B cell (primary cell): Measurements from ENCODE around the gene CHD8. TPM values are rescaled to one million over a fixed set of nuclear protein-coding genes. Genes with fewer than 3 reads are reported as not detected.

Experiments
- ATAC-seq: fragments of 200-7000 bp; cut with Tn5 transposase; one replicate; pipeline ENCODE4 v1.10.0; 2021; ENCODE audit warnings: low read depth, mild to moderate bottlenecking, moderate number of reproducible peaks, moderate library complexity
- CTCF ChIA-PET: fragments of 350-600 bp; sonication (Branson Sonifier 250); formaldehyde crosslinking; loops from one replicate; lab custom pipeline; 2021; ENCODE audit warnings: antibody characterized with exemption, inconsistent platforms; lab: Charles Lee
- POLR2A ChIA-PET: fragments of 350-600 bp; sonication (Branson Sonifier 250); formaldehyde crosslinking; loops from one replicate; lab custom pipeline; 2021; ENCODE audit warnings: antibody characterized with exemption; lab: Charles Lee
- DNase-seq: peaks from one replicate; pipeline ENCODE4 v3.0.0; 2013
- H2AFZ ChIP-seq: 2 replicates; pipeline ENCODE4 v1.6.1; 2012; ENCODE audit warnings: mild to moderate bottlenecking, low read depth, low read length; ENCODE audit not compliant: insufficient read depth, poor library complexity, severe bottlenecking
- H3K27ac ChIP-seq, 2 donors: 1 replicate in 1 of 2; 2 replicates in 1 of 2; pipeline ENCODE4 v1.5.1; 2012 to 2013; ENCODE audit warnings: low read length in 2 of 2, mild to moderate bottlenecking in 2 of 2, moderate library complexity in 1 of 2
- H3K27me3 ChIP-seq, 4 experiments: fragments of 200-600 bp in 1 of 4; sonication (generic) in 1 of 4; replicated peaks in 1 of 4; 1 replicate in 2 of 4; 2 replicates in 2 of 4; pipeline versions ENCODE4 v1.6.1 to v1.7.0; 2013 to 2016; ENCODE audit warnings: low read length in 3 of 4, mild to moderate bottlenecking in 2 of 4, mixed read lengths in 1 of 4, moderate library complexity in 1 of 4; ENCODE audit not compliant: insufficient read depth in 4 of 4, control insufficient read depth in 3 of 4; ENCODE audit errors: control extremely low read depth in 1 of 4
- H3K36me3 ChIP-seq, 2 experiments: replicated peaks in 1 of 2; 1 replicate in 1 of 2; 2 replicates in 1 of 2; pipeline versions ENCODE4 v1.6.1 to v1.7.1; 2013; ENCODE audit warnings: low read length in 1 of 2; ENCODE audit not compliant: insufficient read depth in 2 of 2, control insufficient read depth in 1 of 2; ENCODE audit errors: control extremely low read depth in 1 of 2, extremely low read depth in 1 of 2
- H3K4me1 ChIP-seq, 2 donors: fragments of 200-600 bp in 1 of 2; sonication (generic) in 1 of 2; 1 replicate in 1 of 2; 2 replicates in 1 of 2; pipeline versions ENCODE4 v1.5.1 to v1.6.1; 2013 to 2017; ENCODE audit warnings: low read length in 2 of 2; ENCODE audit not compliant: control insufficient read depth in 2 of 2, insufficient read depth in 2 of 2
- H3K4me2 ChIP-seq: replicated peaks from 2 replicates; pipeline ENCODE3; 2012; ENCODE audit warnings: mild to moderate bottlenecking, low read depth, low read length; ENCODE audit not compliant: poor library complexity, severe bottlenecking
- H3K4me3 ChIP-seq, 5 experiments: fragments of 200-600 bp in 1 of 5; sonication (generic) in 1 of 5; 1 replicate in 3 of 5; 2 replicates in 2 of 5; pipeline versions ENCODE4 v1.5.1 to v1.7.0; 2011 to 2016; ENCODE audit warnings: low read length in 4 of 5, mild to moderate bottlenecking in 4 of 5, low read depth in 2 of 5, control low read depth in 1 of 5, moderate library complexity in 1 of 5; ENCODE audit not compliant: insufficient read depth in 1 of 5; ENCODE audit errors: control extremely low read depth in 1 of 5, extremely low read depth in 1 of 5
- H3K79me2 ChIP-seq: fragments of 200-600 bp; sonication (generic); one replicate; pipeline ENCODE4 v1.6.0; 2016; ENCODE audit warnings: low read length; ENCODE audit not compliant: control insufficient read depth, insufficient read depth
- H3K9ac ChIP-seq: fragments of 200-600 bp; sonication (generic); 2 replicates; pipeline ENCODE4 v1.6.1; 2017; ENCODE audit warnings: mild to moderate bottlenecking, low read length, moderate library complexity
- H3K9me3 ChIP-seq, 3 donors: one replicate each; pipeline versions ENCODE4 v1.6.1 to v1.7.1; 2013; ENCODE audit warnings: low read length in 2 of 3; ENCODE audit not compliant: control insufficient read depth in 2 of 3, insufficient read depth in 1 of 3; ENCODE audit errors: control extremely low read depth in 1 of 3
- H4K20me1 ChIP-seq: 2 replicates; pipeline ENCODE4 v1.6.0; 2012; ENCODE audit warnings: mild to moderate bottlenecking, low read length; ENCODE audit not compliant: insufficient read depth, control insufficient read depth, poor library complexity, severe bottlenecking
- H3K27ac Mint-ChIP-seq: one replicate; pipeline ENCODE4 v1.8.0; 2021; ENCODE audit warnings: mixed read lengths
- H3K27me3 Mint-ChIP-seq: one replicate; pipeline ENCODE4 v1.8.0; 2021; ENCODE audit warnings: mixed read lengths
- H3K4me1 Mint-ChIP-seq: one replicate; pipeline ENCODE4 v1.8.0; 2021; ENCODE audit warnings: mixed read lengths
- H3K4me3 Mint-ChIP-seq: one replicate; pipeline ENCODE4 v1.8.0; 2021; ENCODE audit warnings: mixed read lengths
- H3K9me3 Mint-ChIP-seq: one replicate; pipeline ENCODE4 v1.8.0; 2022; ENCODE audit warnings: mixed read lengths; ENCODE audit not compliant: insufficient read depth
- CTCF ChIP-seq: fragments of 200-600 bp; IDR thresholded peaks from one replicate; pipeline ENCODE4 v1.8.0; 2022; ENCODE audit warnings: antibody characterized with exemption, mild to moderate bottlenecking
- EZH2 ChIP-seq: IDR thresholded peaks from 2 replicates; pipeline ENCODE4 v1.6.1; 2012; ENCODE audit warnings: borderline replicate concordance, low read depth, mild to moderate bottlenecking, moderate library complexity, low read length; ENCODE audit not compliant: insufficient read depth, poor library complexity, severe bottlenecking
- WGBS: methylation state at CpG from one replicate; pipeline ENCODE4 v1.1.5; 2013; ENCODE audit warnings: missing lambda C conversion rate; ENCODE audit not compliant: insufficient coverage; 5-methylcytosine and 5-hydroxymethylcytosine counted together
- intact Hi-C: fragments of 100-400 bp; cut with micrococcal nuclease; formaldehyde crosslinking; loops from one replicate; pipeline ENCODE4 v1.10.0; 2022
- polyA minus RNA-seq: library from RNA; depleted of rRNA, polyadenylated mRNA; stranded (reverse); fragments of >200 nt; gene quantifications from 2 replicates; pipeline ENCODE4 v1.2.3, GENCODE V29; 2012
- polyA plus RNA-seq: library from polyadenylated mRNA; depleted of rRNA; stranded (reverse); fragments of >200 nt; gene quantifications from 2 replicates; pipeline ENCODE4 v1.2.3, GENCODE V29; 2012
- total RNA-seq, 2 donors: library from RNA; stranded (reverse); fragments of 120-200 nt in 1 of 2; gene quantifications; 1 replicate in 1 of 2; 2 replicates in 1 of 2; pipeline versions ENCODE4 v1.2.3 to v1.2.4, GENCODE V29; 2013 to 2022

The CHD8 gene
- total RNA-seq (155 and 157 TPM in 2 replicates), polyA plus RNA-seq (43.5 and 50.7 TPM in 2 replicates), polyA minus RNA-seq (81.9 and 106 TPM in 2 replicates)
- 85.0 TPM for total RNA-seq (2013)

- no peaks in the 10 kb centered on the region for H3K9me3 Mint-ChIP-seq
- Histone ChIP-seq H3K27ac (peak within 1 kb of the TSS; percentile 89 to 93), H3K27me3 (no peaks in the 10 kb centered on the region), H2AFZ (peak within 1 kb of the TSS; percentile 98), H3K4me1 (peaks cover 11 to 17% of the 10 kb centered on the region in 2 donors), H3K79me2 (peaks cover 47% of the 10 kb centered on the region), H3K9ac (peak within 1 kb of the TSS; percentile 79), H3K4me2 (peak within 1 kb of the TSS; percentile 78), H3K4me3 (peak within 1 kb of the TSS; percentile 69 to 98 (median 94)), H4K20me1 (no peaks in the 10 kb centered on the region), H3K36me3 (peaks cover 2 to 11% of the 10 kb centered on the region in 2 experiments), H3K9me3 (no peaks in the 10 kb centered on the region)
- 0% methylated on average over 25 of the region's 36 CpGs for WGBS
- H3K27me3 Mint-ChIP-seq, result no peaks in the 10 kb centered on the region
- peaks cover 36% of the 10 kb centered on the region for H3K4me1 Mint-ChIP-seq
- intact Hi-C loops, result loop anchor here (1.0 to 10.0 kb wide), 7 partner anchors 19 to 991 kb away; partner anchors contain the start of genes HNRNPC, METTL3, PIP4P1 and PNP
- ATAC-seq, result peak; percentile 98
- ChIA-PET POLR2A (interaction anchor here (0.5 to 3.6 kb wide), 9 partner anchors 10 to 1416 kb away, joined by 3 to 53 read pairs (median 7); partner anchors contain the start of genes METTL3, RAB2B, SUPT16H and TOX4), CTCF (interaction anchor here (0.6 to 3.9 kb wide), 15 partner anchors 9 to 389 kb away, joined by 3 to 50 read pairs (median 4); partner anchors contain the start of genes METTL3, RAB2B, SUPT16H and TOX4)
- peak within 1 kb of the TSS; percentile 100 for H3K27ac Mint-ChIP-seq
- TF ChIP-seq EZH2, result no peak
- peak; percentile 74 for TF ChIP-seq CTCF
- peak; percentile 100 for DNase-seq
- H3K4me3 Mint-ChIP-seq, result peak within 1 kb of the TSS; percentile 100
These were observed at the start of gene CHD8 for GRCh38 chr14:21455912-21456667. CHD8 (minus strand) TSS chr14:21456123; CDS start chr14:21431643, 24,480 bp downstream.
